SKM-1 treated with dmso at 0.1 percent for 144 hours (cell line): ENCODE results near the gene TRAF5.
"Not testable (repeated sequence)": the region's sequence is repeated elsewhere in the genome, so short reads cannot be mapped to it uniquely, and the experiment has no call there.

ENCODE experiments used
- DNase-seq: peaks from one replicate; lab custom pipeline; 2025; ENCODE audit not compliant: unreplicated experiment; lab: John Stamatoyannopoulos, UW

TRAF5 gene

GRCh38 chr1:211377539-211378450 is 51.2 kb downstream of the TRAF5 start:
- DNase-seq = no peak

- no peak for DNase-seq
Measured at GRCh38 chr1:211378844-211379243, 52.2 kb downstream of the TRAF5 start.

- DNase-seq = no peak
Measured at GRCh38 chr1:211379446-211379845, 52.8 kb downstream of the TRAF5 start.

- no peak for DNase-seq
Measured at GRCh38 chr1:211381481-211382181, 55.0 kb downstream of the TRAF5 start.

GRCh38 chr1:211382182-211382713 is 55.6 kb downstream of the TRAF5 start:
- DNase-seq = no peak

- DNase-seq = peak; percentile 92
Measured at GRCh38 chr1:211382714-211383480, 56.3 kb downstream of the TRAF5 start.

- DNase-seq = no peak
Measured at GRCh38 chr1:211384524-211384923, 57.9 kb downstream of the TRAF5 start.

- DNase-seq = no peak
Measured at GRCh38 chr1:211386921-211387320, 60.3 kb downstream of the TRAF5 start.

GRCh38 chr1:211390829-211391228 is 64.2 kb downstream of the TRAF5 start:
- DNase-seq = not testable (repeated sequence)

GRCh38 chr1:211393203-211393602 is 66.6 kb downstream of the TRAF5 start:
- no peak for DNase-seq

- not testable (repeated sequence) for DNase-seq
Measured at GRCh38 chr1:211398266-211398930, 71.8 kb downstream of the TRAF5 start.

GRCh38 chr1:211399851-211400393 is 73.3 kb downstream of the TRAF5 start:
- not testable (repeated sequence) for DNase-seq

- DNase-seq = not testable (repeated sequence)
Measured at GRCh38 chr1:211401751-211402150, 75.1 kb downstream of the TRAF5 start.

GRCh38 chr1:211406086-211406485 is 79.5 kb downstream of the TRAF5 start:
- not testable (repeated sequence) for DNase-seq

- not testable (repeated sequence) for DNase-seq
Measured at GRCh38 chr1:211407749-211408148, 81.1 kb downstream of the TRAF5 start.

- peak; percentile 50 for DNase-seq
Measured at GRCh38 chr1:211411639-211412038, 85.0 kb downstream of the TRAF5 start.

- DNase-seq = no peak
Measured at GRCh38 chr1:211415700-211416099, 89.1 kb downstream of the TRAF5 start.

GRCh38 chr1:211416246-211416627 is 89.6 kb downstream of the TRAF5 start:
- DNase-seq = not testable (repeated sequence)

- DNase-seq = peak; percentile 37
Measured at GRCh38 chr1:211416628-211417323, 90.1 kb downstream of the TRAF5 start.

- no peak for DNase-seq
Measured at GRCh38 chr1:211420389-211420788, 93.8 kb downstream of the TRAF5 start.
